Measurements from ENCODE around the gene TRIM14.

The TRIM14 gene

GRCh38 chr9:98046180-98046543 is 72.9 kb downstream of the TRIM14 start (continued):
- TF ChIP-seq ATF2 (tag by site-specific recombination; IDR thresholded peaks at IDR 0.05; ENCODE audit: low read depth): no peak
- no peak for TF ChIP-seq SP2 (tag by site-specific recombination; IDR thresholded peaks at IDR 0.05)
- no peak for TF ChIP-seq ZNF350 (tag by site-specific recombination; IDR thresholded peaks at IDR 0.05)
- TF ChIP-seq ELK4 (IDR thresholded peaks at IDR 0.05; ENCODE audit: borderline replicate concordance, low read depth, low read length): no peak
- no peak for TF ChIP-seq ZNF626 (tag by site-specific recombination; IDR thresholded peaks at IDR 0.05)
- TF ChIP-seq ZNF354C (tag by site-specific recombination; IDR thresholded peaks at IDR 0.05; ENCODE audit: borderline replicate concordance, low read depth): no peak

- H3K9me3 ChIP-seq (ENCODE audit: control insufficient read depth, insufficient read depth, low read depth, low read length): no peaks in the 10 kb centered on the region
- POLR2A ChIA-PET: interaction anchor here (2.9 kb wide), 1 partner anchor 11 kb away, joined by 11 read pairs; the partner anchor contains the start of gene NANS
- no peak overlapping the region for H3K4me3 ChIP-seq (ENCODE audit: low read depth, low read length)
- H3K36me3 ChIP-seq (ENCODE audit: control insufficient read depth in 2 of 2, insufficient read depth in 1 of 2, low read length in 2 of 2): no peaks in the 10 kb centered on the region
- no peak overlapping the region for H3K27ac ChIP-seq (ENCODE audit: extremely low read depth, low read depth, low read length)
- CTCF ChIA-PET: interaction anchor here (0.7 to 1.5 kb wide), 2 partner anchors 14 to 374 kb away, joined by 3 to 4 read pairs; no protein-coding TSS in a partner anchor
- no peak for TF ChIP-seq ZNF501 (tag by site-specific recombination; IDR thresholded peaks at IDR 0.05)
- TF ChIP-seq SP2 (tag by site-specific recombination; IDR thresholded peaks at IDR 0.05): peak; percentile 52
- no peak for TF ChIP-seq ZSCAN18 (tag by site-specific recombination; IDR thresholded peaks at IDR 0.05)
- TF ChIP-seq ZXDB (tag by site-specific recombination; IDR thresholded peaks at IDR 0.05): 0 out of 2 replicates have a peak, but pooled peaks have one; percentile 27
- H3K4me1 ChIP-seq (ENCODE audit: control insufficient read depth, insufficient read depth, low read length): no peaks in the 10 kb centered on the region
Measured at GRCh38 chr9:98045234-98046179, 73.5 kb downstream of the TRIM14 start.

- H3K36me3 ChIP-seq (ENCODE audit: control insufficient read depth in 2 of 2, insufficient read depth in 1 of 2, low read length in 2 of 2): no peaks in the 10 kb centered on the region
- CTCF ChIA-PET: interaction anchor here (0.6 to 1.2 kb wide), 3 partner anchors 9 to 12 kb away, joined by 3 read pairs; no protein-coding TSS in a partner anchor
- POLR2A ChIA-PET: interaction anchor here (1.2 to 2.9 kb wide), 2 partner anchors 10 to 12 kb away, joined by 5 to 11 read pairs; partner anchors contain the start of gene NANS
- H3K27ac ChIP-seq (ENCODE audit: extremely low read depth, low read depth, low read length): no peak overlapping the region
- no peaks in the 10 kb centered on the region for H3K9me3 ChIP-seq (ENCODE audit: control insufficient read depth, insufficient read depth, low read depth, low read length)
- H3K4me3 ChIP-seq (ENCODE audit: low read depth, low read length): no peak overlapping the region
- H3K4me1 ChIP-seq (ENCODE audit: control insufficient read depth, insufficient read depth, low read length): no peaks in the 10 kb centered on the region
- TF ChIP-seq FEZF1 (tag by site-specific recombination; IDR thresholded peaks at IDR 0.05): no peak
- no peak for TF ChIP-seq ZNF184 (tag by site-specific recombination; IDR thresholded peaks at IDR 0.05)
- TF ChIP-seq ZBTB21 (tag by site-specific recombination; IDR thresholded peaks at IDR 0.05): no peak
- no peak for TF ChIP-seq SP2 (tag by site-specific recombination; IDR thresholded peaks at IDR 0.05)
- no peak for TF ChIP-seq HIC1 (tag by site-specific recombination; IDR thresholded peaks at IDR 0.05)
- TF ChIP-seq ZNF654 (tag by site-specific recombination; IDR thresholded peaks at IDR 0.05; ENCODE audit: low read depth): no peak
- TF ChIP-seq ZNF24 (tag by site-specific recombination; IDR thresholded peaks at IDR 0.05): no peak
- no peak for TF ChIP-seq ZNF146 (tag by site-specific recombination; IDR thresholded peaks at IDR 0.05)
- TF ChIP-seq ZNF2 (tag by site-specific recombination; IDR thresholded peaks at IDR 0.05): no peak
- TF ChIP-seq ZBTB10 (tag by site-specific recombination; IDR thresholded peaks at IDR 0.05): no peak
- TF ChIP-seq ZNF768 (tag by site-specific recombination; IDR thresholded peaks at IDR 0.05): no peak
- TF ChIP-seq YY1 (tag by site-specific recombination; IDR thresholded peaks at IDR 0.05): no peak
- TF ChIP-seq ZNF596 (tag by site-specific recombination; IDR thresholded peaks at IDR 0.05): no peak
- no peak for TF ChIP-seq ZBTB7A (tag by site-specific recombination; IDR thresholded peaks at IDR 0.05; ENCODE audit: low read depth)
- no peak for TF ChIP-seq ZNF473 (tag by site-specific recombination; IDR thresholded peaks at IDR 0.05)
Measured at GRCh38 chr9:98043915-98044314, 75.1 kb downstream of the TRIM14 start.
